ENCODE data around the gene ATP2B2. TPM values are rescaled to one million over a fixed set of nuclear protein-coding genes. Genes with fewer than 3 reads are reported as not detected.
A peak's percentile ranks its signal among the peaks of the same experiment; 100 is the strongest.

Gene ATP2B2
- total RNA-seq, 1 donor from 2014 or later, result 0.13 TPM

DNA sequence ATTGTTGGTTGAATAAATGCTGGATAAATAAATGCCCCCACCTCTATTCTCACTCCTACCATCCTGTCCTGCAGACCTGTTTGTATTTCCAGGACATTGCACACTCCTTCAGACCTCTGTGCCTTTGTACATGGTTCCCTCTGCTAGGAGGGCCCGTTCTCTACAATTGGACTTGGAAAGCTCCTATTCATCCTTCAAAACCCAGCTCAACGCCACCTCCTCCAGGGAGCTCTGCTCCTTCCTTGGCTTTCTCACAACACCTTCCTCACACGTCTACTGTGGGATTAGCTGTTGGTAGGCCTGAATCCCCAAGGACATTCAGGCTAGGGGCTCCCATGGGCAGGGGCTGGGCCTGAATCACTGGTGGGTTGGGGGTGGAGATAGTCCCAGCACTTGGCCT is 105.8 kb downstream of the ATP2B2 start:
- no peak overlapping the region for H3K4me3 Mint-ChIP-seq (ENCODE audit: unreplicated experiment)
- no peak for DNase-seq (ENCODE audit: extremely low spot score, unreplicated experiment)
- H3K4me1 Mint-ChIP-seq (ENCODE audit: unreplicated experiment), result peaks cover 22% of the 10 kb centered on the region
- no peak overlapping the region for H3K27ac Mint-ChIP-seq (ENCODE audit: unreplicated experiment)
- H3K27me3 Mint-ChIP-seq (ENCODE audit: unreplicated experiment), result peaks cover 6% of the 10 kb centered on the region
- TF ChIP-seq, protein P1, sequence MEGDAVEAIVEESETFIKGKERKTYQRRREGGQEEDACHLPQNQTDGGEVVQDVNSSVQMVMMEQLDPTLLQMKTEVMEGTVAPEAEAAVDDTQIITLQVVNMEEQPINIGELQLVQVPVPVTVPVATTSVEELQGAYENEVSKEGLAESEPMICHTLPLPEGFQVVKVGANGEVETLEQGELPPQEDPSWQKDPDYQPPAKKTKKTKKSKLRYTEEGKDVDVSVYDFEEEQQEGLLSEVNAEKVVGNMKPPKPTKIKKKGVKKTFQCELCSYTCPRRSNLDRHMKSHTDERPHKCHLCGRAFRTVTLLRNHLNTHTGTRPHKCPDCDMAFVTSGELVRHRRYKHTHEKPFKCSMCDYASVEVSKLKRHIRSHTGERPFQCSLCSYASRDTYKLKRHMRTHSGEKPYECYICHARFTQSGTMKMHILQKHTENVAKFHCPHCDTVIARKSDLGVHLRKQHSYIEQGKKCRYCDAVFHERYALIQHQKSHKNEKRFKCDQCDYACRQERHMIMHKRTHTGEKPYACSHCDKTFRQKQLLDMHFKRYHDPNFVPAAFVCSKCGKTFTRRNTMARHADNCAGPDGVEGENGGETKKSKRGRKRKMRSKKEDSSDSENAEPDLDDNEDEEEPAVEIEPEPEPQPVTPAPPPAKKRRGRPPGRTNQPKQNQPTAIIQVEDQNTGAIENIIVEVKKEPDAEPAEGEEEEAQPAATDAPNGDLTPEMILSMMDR (IDR thresholded peaks at IDR 0.05), result no peak
- H3K9me3 Mint-ChIP-seq (ENCODE audit: unreplicated experiment), result no peaks in the 10 kb centered on the region
- H3K36me3 Mint-ChIP-seq (ENCODE audit: unreplicated experiment), result no peaks in the 10 kb centered on the region

DNA sequence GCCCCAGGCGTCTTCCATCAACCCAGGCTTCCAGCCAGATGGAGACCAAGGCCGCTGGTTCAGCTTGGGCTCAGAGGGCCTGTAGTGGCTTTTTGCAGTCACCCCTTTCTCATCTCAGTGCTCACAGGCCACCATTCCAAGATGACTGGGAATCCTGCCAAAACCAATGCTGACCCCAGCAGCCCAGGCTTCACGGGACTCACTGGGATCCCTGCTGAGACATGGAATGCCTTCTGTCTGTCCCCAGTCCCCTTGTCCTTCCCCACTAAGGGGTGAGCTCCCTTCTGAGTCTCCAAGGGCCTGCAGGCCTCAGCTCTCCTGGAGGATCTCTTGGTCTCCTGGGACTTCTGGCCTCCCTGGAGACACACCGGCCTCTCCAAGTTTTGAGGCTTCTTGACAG is 107.0 kb downstream of the ATP2B2 start:
- H3K27me3 Mint-ChIP-seq (ENCODE audit: unreplicated experiment), result peaks cover 6% of the 10 kb centered on the region

DNA sequence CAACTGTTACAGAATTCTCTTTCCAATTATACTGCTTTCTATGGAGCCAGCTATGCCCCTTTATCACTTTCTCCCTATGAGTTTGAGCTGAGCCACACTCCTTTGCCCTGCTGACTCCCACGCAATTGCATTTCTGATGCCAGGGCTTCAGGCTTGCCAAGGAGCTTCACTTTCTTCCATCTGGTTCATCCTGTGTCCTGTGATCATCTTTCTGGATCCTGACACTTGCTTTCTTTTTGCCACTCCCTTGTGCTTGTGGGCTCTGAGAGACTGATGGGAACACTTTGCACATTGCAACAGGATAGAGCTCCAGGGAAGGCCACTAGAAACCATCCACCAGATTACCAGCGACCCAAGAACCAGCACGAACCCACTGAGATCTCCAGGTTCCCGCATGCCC is 107.5 kb downstream of the ATP2B2 start:
- Mint-ChIP-seq H3K9me3 (ENCODE audit: unreplicated experiment) (no peaks in the 10 kb centered on the region), H3K4me1 (ENCODE audit: unreplicated experiment) (peaks cover 22% of the 10 kb centered on the region), H3K4me3 (ENCODE audit: unreplicated experiment) (no peak overlapping the region), H3K27ac (ENCODE audit: unreplicated experiment) (no peak overlapping the region), H3K27me3 (ENCODE audit: unreplicated experiment) (peaks cover 9% of the 10 kb centered on the region), H3K36me3 (ENCODE audit: unreplicated experiment) (no peaks in the 10 kb centered on the region)
- TF ChIP-seq, protein P1 (IDR thresholded peaks at IDR 0.05), result no peak
- DNase-seq (ENCODE audit: extremely low spot score, unreplicated experiment), result no peak

More for the DNA sequence above, 107.0 kb downstream of the ATP2B2 start:
- DNase-seq (ENCODE audit: extremely low spot score, unreplicated experiment), result no peak
- Mint-ChIP-seq H3K36me3 (ENCODE audit: unreplicated experiment) (no peaks in the 10 kb centered on the region), H3K9me3 (ENCODE audit: unreplicated experiment) (no peaks in the 10 kb centered on the region), H3K27ac (ENCODE audit: unreplicated experiment) (peak overlapping the region; percentile 31), H3K4me3 (ENCODE audit: unreplicated experiment) (no peak overlapping the region), H3K4me1 (ENCODE audit: unreplicated experiment) (peaks cover 22% of the 10 kb centered on the region)
- TF ChIP-seq, protein P1 (IDR thresholded peaks at IDR 0.05), result no peak

- no peaks in the 10 kb centered on the region for H3K36me3 Mint-ChIP-seq (ENCODE audit: unreplicated experiment)
- no peak for DNase-seq (ENCODE audit: extremely low spot score, unreplicated experiment)
- peaks cover 22% of the 10 kb centered on the region for H3K4me1 Mint-ChIP-seq (ENCODE audit: unreplicated experiment)
- TF ChIP-seq, protein P1 (IDR thresholded peaks at IDR 0.05), result no peak
- no peak overlapping the region for H3K27ac Mint-ChIP-seq (ENCODE audit: unreplicated experiment)
- no peak overlapping the region for H3K4me3 Mint-ChIP-seq (ENCODE audit: unreplicated experiment)
- peaks cover 10% of the 10 kb centered on the region for H3K27me3 Mint-ChIP-seq (ENCODE audit: unreplicated experiment)
- no peaks in the 10 kb centered on the region for H3K9me3 Mint-ChIP-seq (ENCODE audit: unreplicated experiment)
Measured at GRCh38 chr3:10396931-10397330, 108.5 kb downstream of the ATP2B2 start.

- peaks cover 22% of the 10 kb centered on the region for H3K4me1 Mint-ChIP-seq (ENCODE audit: unreplicated experiment)
- no peak for DNase-seq (ENCODE audit: extremely low spot score, unreplicated experiment)
- H3K4me3 Mint-ChIP-seq (ENCODE audit: unreplicated experiment), result no peak overlapping the region
- no peaks in the 10 kb centered on the region for H3K36me3 Mint-ChIP-seq (ENCODE audit: unreplicated experiment)
- no peak overlapping the region for H3K27ac Mint-ChIP-seq (ENCODE audit: unreplicated experiment)
- TF ChIP-seq, protein P1 (IDR thresholded peaks at IDR 0.05), result no peak
- peaks cover 13% of the 10 kb centered on the region for H3K27me3 Mint-ChIP-seq (ENCODE audit: unreplicated experiment)
- no peaks in the 10 kb centered on the region for H3K9me3 Mint-ChIP-seq (ENCODE audit: unreplicated experiment)
Measured at GRCh38 chr3:10396083-10396482, 109.3 kb downstream of the ATP2B2 start.
